Measurements from ENCODE around the gene PTGIS.
"Not testable (repeated sequence)": the region's sequence is repeated elsewhere in the genome, so short reads cannot be mapped to it uniquely, and the experiment has no call there.

The PTGIS gene

DNA sequence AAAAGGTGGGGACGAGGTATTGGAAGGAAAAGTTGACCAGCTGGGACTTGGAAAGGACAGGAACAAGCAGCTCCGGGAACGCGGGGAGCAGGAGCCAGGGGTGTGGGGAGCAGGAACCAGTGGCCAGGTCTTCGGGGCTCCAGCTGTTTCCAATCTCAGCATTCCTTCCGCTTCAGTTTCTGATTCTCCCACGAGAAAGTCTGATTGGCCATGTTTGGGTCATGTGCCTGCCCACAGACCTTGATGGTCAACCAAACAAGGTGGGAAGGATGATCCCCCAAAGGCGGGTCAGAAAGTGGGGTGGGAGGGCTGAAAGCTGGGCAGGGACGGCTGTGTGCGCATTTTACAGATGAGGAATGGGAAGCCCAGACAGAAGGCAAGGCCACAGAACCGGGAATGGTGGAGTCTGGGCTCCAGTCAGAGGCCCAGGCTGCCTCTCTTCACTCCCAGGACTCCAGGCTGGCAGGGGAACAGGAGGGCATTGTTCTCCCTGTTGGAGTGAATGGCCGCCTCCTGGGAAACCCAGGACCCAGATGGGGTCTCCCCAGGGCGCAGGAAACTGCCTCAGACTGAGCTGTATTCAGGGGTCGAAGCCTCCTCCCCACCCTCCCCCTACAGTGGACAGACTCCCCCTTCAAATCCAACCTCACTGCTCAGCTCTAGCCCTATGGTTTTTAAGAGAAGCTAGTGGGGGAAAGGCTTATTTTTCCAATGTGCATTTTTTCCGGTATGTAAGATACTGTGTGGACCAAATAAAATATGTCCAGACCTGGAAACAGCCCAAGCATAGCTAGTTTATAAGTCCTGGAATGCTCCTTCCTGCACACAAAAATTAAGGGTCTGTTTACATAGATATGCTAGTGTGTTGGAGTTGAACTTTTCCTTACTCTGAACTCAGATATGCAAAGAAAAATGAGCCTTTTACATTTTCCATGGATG is 12.2 kb upstream of the PTGIS start:
- DNase-seq (ENCODE audit: low spot score) = no peak

DNA sequence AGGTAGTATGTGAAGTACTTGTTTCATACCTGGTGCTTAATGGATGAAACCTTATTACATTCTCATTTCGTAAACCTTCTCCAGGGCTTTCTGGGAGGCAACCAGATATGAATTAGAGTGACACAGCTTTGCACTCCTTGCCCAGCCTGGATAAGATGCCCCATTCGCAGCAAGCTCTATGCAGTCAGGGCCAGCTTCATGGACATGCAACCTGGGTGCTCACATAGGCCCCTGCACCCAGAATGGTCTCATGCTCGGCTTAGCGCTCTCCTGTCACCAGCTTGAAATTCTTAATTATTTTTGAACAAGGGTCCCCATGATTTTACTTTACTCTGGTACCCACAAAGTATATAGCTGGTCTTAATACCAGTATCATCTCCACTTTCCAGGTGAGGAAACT is 11.3 kb upstream of the PTGIS start:
- DNase-seq (ENCODE audit: low spot score) = no peak

DNA sequence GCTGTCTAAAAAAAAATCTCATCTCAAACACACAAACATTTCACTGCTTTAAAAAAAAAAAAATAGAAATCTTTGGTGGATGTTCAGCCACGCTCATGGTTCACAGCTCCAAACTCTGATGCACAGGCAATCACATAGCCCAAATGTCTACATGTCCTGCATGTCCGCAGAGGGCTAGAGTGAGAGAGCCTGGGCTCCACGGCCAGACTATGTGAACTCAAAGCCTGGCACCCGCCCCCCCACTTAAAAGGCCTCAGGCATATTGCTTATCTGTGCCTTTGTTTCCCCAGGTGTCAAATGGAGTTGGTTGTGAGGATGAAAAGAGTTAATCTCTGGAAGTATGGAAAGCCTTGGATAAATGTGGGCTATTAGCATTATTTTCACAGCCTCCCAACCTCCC is 10.5 kb upstream of the PTGIS start:
- DNase-seq (ENCODE audit: low spot score) = no peak

DNA sequence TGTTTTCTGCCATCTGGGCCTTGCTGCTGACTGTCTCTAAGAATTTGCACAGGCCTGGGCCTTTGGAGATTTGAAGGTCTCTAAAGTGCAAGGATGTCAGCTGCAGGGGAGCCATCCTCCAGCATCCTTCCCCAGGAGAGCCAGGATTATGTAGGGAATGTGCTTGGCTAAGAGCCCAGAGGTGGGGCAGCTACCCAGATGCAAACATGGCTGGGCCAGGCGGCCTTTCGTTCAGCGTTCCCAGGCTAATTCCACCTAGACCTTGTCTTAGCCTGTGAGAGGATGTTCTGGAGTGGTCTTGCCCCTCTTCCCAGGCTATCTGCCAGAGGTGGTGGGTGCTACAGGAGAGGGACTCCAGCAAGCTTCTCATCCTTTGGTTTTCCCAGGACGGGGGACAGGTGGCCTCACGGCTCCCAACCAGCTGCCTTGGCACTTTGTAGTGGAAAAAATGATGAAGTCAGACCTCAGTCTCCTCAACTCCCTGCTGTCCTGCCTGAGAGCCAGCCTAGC is 7.7 kb upstream of the PTGIS start:
- DNase-seq (ENCODE audit: low spot score) = no peak

DNA sequence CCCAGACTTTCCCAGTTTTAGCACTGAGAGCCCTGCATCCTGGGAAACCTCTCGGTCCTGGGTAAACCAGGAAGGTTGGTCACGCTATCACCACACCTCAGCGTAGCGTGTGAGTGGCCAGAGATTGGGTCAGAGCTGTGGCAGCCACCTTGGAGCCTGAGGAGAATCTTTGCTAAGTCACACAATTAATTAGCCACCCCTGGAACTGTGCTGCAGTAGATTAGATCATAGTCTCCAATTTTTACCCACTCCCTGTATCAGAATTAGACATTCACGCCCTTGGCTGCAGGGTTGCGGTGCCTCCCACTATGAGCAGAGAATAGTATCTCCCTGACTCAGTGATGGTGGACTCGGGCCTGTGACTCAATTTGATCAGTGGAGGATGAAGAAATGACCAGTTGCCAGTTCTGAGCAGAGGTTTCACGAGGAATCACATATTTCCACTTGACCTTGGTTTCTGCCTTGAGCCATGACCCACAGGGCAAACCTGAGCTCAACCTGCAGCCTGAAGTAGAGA is 6.0 kb upstream of the PTGIS start:
- no peak for DNase-seq (ENCODE audit: low spot score)

DNA sequence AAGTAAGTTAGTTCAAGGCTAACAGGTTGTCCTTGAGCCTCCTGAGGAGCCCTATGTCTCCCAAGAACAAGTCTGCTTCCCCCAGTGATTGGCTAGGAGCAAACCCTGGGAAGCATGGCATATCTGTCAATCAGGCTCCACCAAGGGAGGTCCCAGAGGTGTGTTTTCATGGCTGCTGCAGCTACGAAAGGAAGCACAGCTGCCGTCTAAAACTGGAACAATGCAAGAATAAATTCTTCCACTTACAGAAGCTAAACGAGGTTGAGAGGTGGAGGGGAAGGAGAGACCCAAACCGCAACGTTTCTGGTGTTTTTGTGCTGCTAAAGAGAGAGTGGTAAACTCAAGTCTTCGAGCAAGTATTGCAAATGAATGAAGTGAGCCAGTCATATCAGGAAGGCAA is 4.9 kb upstream of the PTGIS start:
- no peak for DNase-seq (ENCODE audit: low spot score)

DNA sequence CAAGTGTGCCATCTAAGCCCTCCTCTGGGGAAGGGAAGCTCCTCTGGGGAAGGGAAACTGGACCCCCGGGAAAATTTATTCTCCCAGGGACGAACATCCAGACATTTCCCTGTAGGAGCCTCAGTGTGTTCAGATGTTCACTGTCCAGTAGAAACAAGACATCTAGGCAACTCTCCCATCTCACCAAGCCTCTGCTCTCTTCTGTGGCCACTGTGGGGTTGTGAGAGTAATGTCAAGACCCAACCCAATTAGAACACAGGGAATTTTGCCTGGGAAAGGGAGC is 3.6 kb upstream of the PTGIS start:
- DNase-seq (ENCODE audit: low spot score) = no peak

DNA sequence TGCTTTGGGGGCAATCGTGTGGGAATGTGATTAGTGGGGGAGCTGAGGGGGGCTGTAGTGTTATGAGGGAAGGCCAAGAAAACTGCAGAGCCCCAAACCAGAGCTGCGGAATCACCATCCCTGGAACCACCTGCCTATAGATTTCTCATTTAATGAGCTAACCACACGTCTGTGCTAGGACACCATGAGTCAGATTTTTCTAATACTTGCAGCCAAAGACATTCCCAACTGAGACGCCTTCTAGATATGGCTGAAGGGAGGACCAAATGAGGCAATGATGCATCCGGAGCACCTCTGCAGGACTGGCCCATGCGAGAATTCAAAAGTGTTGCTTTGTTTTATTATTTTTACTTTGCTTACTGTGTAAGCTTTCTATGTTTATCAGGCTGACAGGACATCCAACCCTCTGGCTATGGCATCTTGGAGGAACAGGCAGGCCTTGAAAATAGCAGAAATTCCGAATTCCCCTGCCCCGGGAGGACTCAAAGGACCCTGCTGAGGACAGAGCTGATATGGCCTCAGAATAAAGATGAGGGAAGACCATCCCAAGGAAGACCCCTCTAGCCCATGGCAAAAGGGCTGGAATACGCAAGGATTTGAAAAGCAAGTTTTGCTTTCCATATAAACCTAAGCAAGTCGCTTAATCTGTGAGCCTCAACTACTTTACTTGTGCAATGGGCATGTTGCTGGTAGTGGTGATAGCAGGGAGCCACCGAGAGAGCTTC is 3.1 kb upstream of the PTGIS start:
- no peak for DNase-seq (ENCODE audit: low spot score)

DNA sequence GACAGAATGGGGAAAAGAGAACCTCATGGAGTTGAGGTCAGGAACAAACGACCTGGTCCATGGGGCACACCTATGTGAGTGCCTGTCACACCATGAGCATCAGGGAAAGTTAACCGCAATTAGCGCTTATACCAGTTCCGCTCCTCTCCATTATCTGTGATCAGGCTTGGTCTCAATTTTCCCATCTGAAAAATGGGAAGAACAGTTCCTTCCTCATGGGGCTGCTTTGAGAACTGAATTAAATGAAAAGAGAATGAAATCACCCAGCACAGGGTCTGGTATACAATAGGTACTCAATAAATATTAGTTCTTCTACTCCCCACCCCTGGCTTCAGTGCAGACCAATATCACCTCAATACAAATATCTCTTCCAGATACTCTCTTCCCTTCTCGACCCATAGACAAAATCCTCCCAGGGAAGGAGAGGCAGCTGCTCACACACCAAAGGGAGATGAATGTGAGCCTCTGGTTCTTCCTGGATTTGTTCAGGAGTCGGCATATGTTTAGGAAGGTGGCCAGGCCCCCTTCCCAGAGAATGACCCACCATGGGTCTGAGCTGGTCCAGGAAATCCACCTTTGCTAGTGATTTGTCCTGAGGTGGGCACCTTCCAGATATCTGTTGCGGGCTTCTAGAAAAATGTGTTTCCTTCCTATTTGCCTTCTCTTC is 2.4 kb upstream of the PTGIS start:
- no peak for DNase-seq (ENCODE audit: low spot score)

DNA sequence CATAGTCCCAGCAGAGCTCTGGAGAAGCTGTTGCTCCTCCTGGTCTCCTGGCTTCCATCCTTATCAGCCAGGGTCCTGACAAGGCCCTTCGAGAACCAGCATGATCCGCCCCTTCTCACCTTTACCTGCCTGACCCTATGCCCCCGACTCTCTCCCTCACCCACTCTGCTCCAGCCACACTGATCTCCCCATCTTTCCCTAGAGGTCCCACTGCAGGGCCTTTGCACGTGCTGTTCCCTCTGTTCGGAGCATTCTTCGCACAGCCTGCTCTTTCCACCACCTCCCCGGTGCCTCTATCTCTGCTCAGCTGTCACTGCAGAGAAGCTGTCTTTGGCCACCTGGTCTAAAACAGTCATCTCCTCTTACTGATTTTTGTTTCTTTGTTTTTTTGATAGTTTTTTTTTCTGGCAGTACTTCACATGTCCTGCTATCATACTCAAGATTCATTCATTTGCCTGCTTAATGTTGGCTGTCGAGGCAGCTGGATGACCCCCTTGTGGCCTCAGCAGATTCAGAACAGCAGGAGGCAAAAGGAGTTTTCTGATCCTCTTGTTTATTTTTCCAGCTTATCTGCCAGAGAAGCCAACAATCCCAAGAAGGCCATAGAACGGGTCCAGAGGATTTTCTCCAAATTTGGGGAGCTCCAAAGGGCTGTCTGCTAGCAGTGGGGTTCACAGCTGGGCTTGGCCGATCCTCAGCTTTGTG is 1.6 kb upstream of the PTGIS start:
- DNase-seq (ENCODE audit: low spot score) = no peak

DNA sequence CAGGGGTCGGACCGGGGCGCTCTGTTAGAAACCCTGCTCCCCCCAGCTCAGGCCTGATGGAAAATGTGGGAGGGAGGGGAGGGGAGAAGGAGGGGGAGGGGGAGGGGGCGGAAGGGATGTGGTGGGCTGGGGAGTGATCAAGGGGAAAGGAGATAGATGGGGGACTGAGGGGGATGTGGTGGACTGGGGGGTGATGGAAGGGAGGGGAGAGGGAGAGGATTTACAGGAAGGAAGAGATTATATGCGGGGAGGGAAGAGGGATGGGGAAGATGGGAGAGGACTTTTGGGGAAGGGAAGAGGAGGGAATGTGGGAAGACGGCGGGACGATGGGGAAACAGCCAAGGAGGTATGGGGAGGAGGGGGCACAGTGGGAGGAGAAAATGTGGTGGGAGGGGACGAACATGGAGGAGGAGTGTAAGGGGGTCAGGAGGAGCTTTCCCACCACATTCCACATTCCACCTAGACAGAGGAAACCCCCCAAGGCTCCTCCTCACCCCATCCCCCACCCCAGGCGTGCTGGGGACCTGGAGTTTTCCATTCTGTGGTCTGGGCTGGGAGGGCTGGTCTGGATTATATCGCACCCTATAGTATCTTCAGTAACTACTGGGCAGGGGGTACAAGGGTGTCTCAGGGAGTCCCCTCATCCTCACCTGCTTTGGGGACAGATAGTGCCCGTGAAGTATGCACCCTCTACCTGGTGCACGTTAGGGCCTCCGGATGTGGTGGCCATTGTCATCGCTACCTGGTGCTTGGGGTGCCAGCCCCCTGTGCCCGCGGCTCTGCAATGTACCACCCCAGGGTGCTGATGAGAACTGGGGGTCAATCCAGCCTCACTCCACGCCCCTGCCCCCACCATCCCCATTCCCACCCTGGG is 578 bp upstream of the PTGIS start:
- no peak for DNase-seq (ENCODE audit: low spot score)

DNA sequence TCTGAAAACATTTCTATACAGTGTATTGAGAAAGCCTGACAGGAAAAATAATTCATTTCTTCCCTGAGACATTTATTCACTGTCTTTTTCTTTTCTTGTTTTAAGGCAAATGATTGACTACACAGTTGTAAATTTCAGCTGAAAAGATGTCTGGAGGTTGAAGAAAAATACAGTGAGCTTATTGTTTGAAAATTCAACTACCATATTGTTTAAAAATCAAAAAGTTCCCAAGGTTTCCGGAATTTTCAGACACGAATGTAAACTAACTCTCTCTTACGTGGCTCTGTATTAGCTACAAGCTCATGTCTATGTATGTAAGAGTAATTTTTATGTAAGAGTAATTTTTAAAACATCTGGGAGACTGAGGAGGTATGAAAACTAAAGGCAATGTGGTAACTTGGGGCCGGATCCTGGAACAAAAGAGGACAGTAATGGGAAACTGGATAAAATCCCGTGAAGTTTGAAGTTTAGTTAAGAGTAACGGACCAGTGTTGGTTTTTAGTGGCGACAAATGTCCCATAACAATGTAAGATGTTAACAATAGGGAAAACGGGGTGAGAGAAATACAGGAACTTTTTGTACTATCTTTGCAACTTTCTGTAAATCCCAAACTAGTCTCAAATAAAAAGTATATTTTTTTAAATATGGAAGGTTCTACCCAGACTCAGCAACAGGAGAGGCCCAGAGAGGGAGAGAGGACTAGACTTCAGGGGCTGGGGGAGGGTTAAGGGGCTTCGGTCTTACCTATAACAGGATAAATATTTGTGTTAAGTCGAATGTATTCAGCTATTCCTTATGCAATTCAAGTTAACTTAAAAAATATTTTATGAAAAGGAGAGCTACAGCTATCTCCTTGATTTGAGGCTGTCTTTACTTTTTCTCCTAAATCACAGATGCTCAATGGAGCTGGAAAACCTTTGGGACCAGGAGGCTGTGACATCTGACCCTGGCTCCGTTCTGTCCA is 1.3 kb downstream of the PTGIS start:
- DNase-seq (ENCODE audit: low spot score) = no peak

DNA sequence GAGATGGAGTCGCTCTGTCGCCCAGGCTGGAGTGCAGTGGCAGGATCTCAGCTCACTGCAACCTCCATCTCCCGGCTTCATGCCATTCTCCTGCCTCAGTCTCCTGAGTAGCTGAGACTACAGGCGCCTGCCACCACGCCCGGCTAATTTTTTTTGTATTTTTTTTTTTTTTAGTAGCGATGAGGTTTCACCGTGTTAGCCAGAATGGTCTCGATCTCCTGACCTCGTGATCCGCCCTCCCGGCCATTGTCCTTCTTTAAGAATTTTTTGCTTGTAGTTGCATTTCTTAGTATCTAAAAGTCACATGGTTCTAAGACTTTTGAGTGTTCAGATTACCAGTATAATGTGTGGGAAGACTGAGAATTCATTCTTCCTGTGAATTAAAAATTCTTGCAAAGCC is 2.9 kb downstream of the PTGIS start:
- not testable (repeated sequence) for DNase-seq (ENCODE audit: low spot score)

DNA sequence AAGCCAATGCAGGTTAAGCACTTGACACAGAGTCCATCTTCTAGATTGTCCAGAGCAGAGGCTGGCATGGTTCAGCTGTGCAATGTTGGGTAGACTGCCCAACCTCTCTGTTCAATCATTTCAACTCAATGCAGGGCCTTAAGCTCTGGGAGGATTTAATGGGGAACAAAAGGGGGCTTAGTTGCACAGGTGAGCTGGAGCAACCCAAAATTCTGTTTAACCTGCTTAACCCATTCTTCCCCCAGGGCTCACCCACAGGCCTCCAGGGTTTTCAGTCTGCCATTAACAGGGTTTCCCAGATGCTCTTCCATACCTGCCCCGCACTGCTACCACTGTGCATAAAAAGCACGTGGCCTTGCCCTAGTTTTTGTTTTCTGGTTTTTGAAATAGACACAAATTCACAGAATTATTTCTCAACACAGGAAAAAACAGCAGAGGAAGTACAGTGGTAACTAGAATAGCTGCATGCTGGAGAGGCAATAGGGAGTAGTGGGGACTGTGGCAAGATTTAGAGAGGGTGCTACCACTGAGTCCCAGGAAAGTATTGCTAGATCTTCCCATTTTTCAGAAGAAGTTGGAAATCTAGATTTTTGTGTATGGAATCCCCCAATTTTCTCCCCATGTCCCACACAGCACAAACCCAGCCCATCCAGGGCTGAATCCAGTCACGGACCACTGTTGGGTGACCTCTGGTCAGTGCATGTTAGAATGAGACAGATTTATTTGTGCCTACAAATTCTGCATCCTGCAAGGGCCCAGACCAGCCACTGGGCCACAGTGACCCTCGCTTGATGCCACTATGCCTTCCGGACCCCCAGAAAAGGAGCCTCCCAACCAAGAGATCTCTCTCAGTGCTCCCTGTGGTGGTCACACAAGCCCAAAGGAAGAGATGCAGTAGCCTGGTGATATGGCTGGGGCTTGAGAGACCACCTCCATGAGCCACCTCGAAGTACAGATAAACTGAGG is 4.6 kb downstream of the PTGIS start:
- DNase-seq (ENCODE audit: low spot score) = no peak

DNA sequence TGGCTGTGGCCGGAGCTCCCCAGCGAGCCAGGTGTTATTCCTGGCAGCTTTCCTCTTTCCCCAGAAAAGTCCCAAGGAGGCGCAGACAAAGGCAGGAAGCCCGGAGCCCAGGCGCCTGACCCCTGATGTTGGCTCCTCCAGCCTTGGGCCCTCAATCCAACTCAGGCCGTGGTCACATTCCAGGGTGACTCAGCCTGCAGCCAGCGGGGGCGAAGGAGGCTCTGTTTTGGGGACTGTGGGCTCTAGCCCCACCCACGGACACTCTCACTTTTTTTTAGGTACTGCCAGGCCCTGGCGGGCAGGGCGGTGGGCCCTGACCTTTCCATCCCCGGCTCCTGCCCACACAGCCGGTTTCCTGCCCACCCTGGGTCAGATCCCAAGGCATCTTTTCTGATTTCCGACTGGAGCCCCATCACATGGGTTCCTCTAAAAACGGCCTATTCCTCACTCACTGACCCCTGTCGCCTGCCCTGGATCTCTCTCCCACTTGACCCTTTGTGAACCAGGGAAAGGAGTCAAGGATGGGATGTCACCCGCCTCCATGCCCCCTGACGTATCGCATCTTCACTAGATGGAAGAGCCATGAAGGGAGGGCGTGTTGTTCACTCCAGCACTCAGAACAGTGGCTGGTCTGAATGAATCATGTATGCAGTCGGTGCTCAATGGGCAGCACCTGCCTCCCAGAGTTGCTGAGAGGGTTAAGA is 5.5 kb downstream of the PTGIS start:
- no peak for DNase-seq (ENCODE audit: low spot score)

DNA sequence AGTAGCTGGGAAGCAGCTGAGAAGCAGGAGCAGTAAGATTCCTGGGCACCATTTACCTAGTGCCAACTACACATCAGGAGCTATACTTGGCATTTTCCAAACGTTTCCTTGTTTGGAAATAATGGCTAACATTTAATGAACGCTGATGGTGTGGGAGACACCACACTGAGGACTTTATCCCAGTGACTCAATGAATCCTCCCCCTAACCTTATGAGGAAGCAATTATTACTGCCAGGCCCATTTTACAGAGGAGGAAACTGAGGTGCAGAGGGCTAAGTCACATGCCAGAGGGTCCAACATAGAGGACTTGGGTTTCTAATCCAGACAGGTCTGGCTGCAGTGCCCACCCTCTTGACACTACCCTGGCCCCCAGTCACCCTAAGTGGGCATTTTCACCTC is 6.1 kb downstream of the PTGIS start:
- DNase-seq (ENCODE audit: low spot score) = no peak

DNA sequence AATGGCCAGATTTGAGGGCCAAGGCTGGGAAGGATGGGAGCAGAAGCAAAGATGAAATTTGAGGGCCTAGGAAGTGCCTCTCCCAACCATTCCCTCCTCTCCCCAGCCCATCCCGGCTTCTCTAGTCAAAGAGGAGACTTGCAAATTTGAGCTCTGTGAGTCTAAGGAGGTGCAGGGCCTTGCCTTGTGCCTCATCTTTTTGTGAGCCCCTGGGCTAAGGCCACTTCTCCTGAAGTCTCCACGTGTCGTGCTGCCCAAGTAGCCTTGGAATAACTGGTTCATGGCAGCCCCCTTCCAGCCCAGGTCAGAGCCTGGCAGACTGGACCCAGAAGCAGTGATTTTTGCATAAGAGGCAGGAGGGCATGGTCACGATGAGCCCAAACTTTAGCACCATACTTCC is 6.7 kb downstream of the PTGIS start:
- DNase-seq (ENCODE audit: low spot score) = no peak

DNA sequence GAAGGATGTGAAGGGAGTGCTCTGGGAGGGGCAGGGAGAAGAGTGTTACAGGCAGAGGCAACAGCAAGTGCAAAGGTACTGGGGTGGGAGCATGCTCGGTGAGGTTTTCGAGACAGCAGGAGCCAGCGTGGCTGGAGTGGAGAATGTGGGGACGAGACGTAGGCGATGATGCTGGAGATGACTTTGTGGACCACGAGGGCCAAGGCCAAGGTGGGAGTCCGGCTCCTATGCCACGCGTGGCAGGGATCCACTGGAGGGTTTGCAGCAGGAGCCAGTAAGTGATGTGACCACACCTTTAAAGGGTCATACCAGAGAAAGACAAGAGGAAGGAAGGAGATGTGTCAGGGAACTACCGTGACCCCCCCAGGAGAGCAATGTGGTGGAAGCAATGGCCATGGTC is 7.3 kb downstream of the PTGIS start:
- DNase-seq (ENCODE audit: low spot score) = no peak

Measured in LoVo (cell line).